HG03354 (cell line): ENCODE measurements around the gene OR2T33.
"Not testable (repeated sequence)": the region's sequence is repeated elsewhere in the genome, so short reads cannot be mapped to it uniquely, and the experiment has no call there.

Experiments
- ATAC-seq: cut with Tn5 transposase; IDR thresholded peaks from one replicate; pipeline ENCODE4 v1.9.1; 2021; ENCODE audit warnings: mild to moderate bottlenecking; ENCODE audit not compliant: unreplicated experiment, poor library complexity, severe bottlenecking

Gene OR2T33

GRCh38 chr1:248277876-248278275, at the start of gene OR2T33:
Gene OR2T33 (minus strand): TSS chr1:248277976. CDS start chr1:248273814, 4,162 bp downstream.
- ATAC-seq, result no peak

- ATAC-seq, result no peak
Measured at GRCh38 chr1:248324468-248324867, 46.7 kb upstream of the OR2T33 start, which contains the start of gene OR2M7. Gene OR2M7 (minus strand): TSS chr1:248324568. CDS start chr1:248324568, 0 bp downstream.

- no peak for ATAC-seq
Measured at GRCh38 chr1:248316796-248317195, 39.0 kb upstream of the OR2T33 start.

GRCh38 chr1:248306740-248307139, 29.0 kb upstream of the OR2T33 start:
- ATAC-seq, result not testable (repeated sequence)

- ATAC-seq, result no peak
Measured at GRCh38 chr1:248306103-248306502, 28.3 kb upstream of the OR2T33 start.

GRCh38 chr1:248305672-248306071, 27.9 kb upstream of the OR2T33 start:
- ATAC-seq, result not testable (repeated sequence)

- no peak for ATAC-seq
Measured at GRCh38 chr1:248303324-248303723, 25.5 kb upstream of the OR2T33 start, which contains the start of gene OR2T12. Gene OR2T12 (minus strand): TSS chr1:248303424. CDS start chr1:248295578, 7,846 bp downstream.

GRCh38 chr1:248288391-248288790, 10.6 kb upstream of the OR2T33 start:
- no peak for ATAC-seq

- ATAC-seq, result not testable (repeated sequence)
Measured at GRCh38 chr1:248273225-248273624, 4.6 kb downstream of the OR2T33 start.

- ATAC-seq, result no peak
Measured at GRCh38 chr1:248268178-248268577, 9.6 kb downstream of the OR2T33 start.

GRCh38 chr1:248259309-248259708, 18.5 kb downstream of the OR2T33 start:
- ATAC-seq, result not testable (repeated sequence)

- peak; percentile 94 for ATAC-seq
Measured at GRCh38 chr1:248243204-248243603, 34.6 kb downstream of the OR2T33 start.

- no peak for ATAC-seq
Measured at GRCh38 chr1:248239478-248239877, 38.3 kb downstream of the OR2T33 start.

GRCh38 chr1:248231117-248231516, 46.7 kb downstream of the OR2T33 start, which contains the start of gene OR2M4:
Gene OR2M4 (plus strand): TSS chr1:248231417. CDS start chr1:248238929, 7,512 bp downstream.
- no peak for ATAC-seq

GRCh38 chr1:248229360-248229908, 48.3 kb downstream of the OR2T33 start:
- no peak for ATAC-seq

GRCh38 chr1:248225537-248225936, 52.2 kb downstream of the OR2T33 start:
- ATAC-seq, result no peak
